Ammon's horn (tissue), 1 donor: ENCODE results near the gene CTDNEP1.
"Not testable (repeated sequence)": the region's sequence is repeated elsewhere in the genome, so short reads cannot be mapped to it uniquely, and the experiment has no call there.

Experiments
- DNase-seq: peaks from one replicate; pipeline ENCODE4 v3.0.0-alpha.2; 2016; ENCODE audit warnings: low spot score

Gene CTDNEP1

GRCh38 chr17:7248796-7249195, 2.7 kb downstream of the CTDNEP1 start:
- DNase-seq = no peak

- DNase-seq = no peak
These were observed 4.8 kb downstream of the CTDNEP1 start for GRCh38 chr17:7246779-7247178.

GRCh38 chr17:7243838-7244237, 7.7 kb downstream of the CTDNEP1 start:
- DNase-seq = not testable (repeated sequence)

GRCh38 chr17:7243453-7243729, 8.1 kb downstream of the CTDNEP1 start:
- DNase-seq = no peak

- DNase-seq = peak; percentile 95
These were observed 8.6 kb downstream of the CTDNEP1 start for GRCh38 chr17:7242717-7243452.

GRCh38 chr17:7241783-7242716, 9.5 kb downstream of the CTDNEP1 start, which contains the start of gene GABARAP:
GABARAP (minus strand) TSS chr17:7242449; CDS start chr17:7242330, 119 bp downstream.
- peak; percentile 97 for DNase-seq

- no peak for DNase-seq
These were observed 10.3 kb downstream of the CTDNEP1 start for GRCh38 chr17:7241090-7241733.

GRCh38 chr17:7240375-7240774, 11.2 kb downstream of the CTDNEP1 start:
- peak; percentile 70 for DNase-seq

- DNase-seq = peak; percentile 100
These were observed 12.2 kb downstream of the CTDNEP1 start, which contains the start of gene PHF23 for GRCh38 chr17:7239091-7240027. PHF23 (minus strand) TSS chr17:7239457; CDS start chr17:7239279, 178 bp downstream.

GRCh38 chr17:7238420-7239090, 13.0 kb downstream of the CTDNEP1 start:
- DNase-seq = no peak

GRCh38 chr17:7237761-7238419, 13.6 kb downstream of the CTDNEP1 start:
- DNase-seq = no peak

GRCh38 chr17:7237266-7237760, 14.2 kb downstream of the CTDNEP1 start:
- DNase-seq = no peak

- DNase-seq = no peak
These were observed 14.7 kb downstream of the CTDNEP1 start for GRCh38 chr17:7236808-7237207.

- no peak for DNase-seq
These were observed 15.6 kb downstream of the CTDNEP1 start for GRCh38 chr17:7235693-7236665.

- DNase-seq = peak; percentile 98
These were observed 17.2 kb downstream of the CTDNEP1 start, which contains the start of gene DVL2 for GRCh38 chr17:7234083-7234951. DVL2 (minus strand) TSS chr17:7234517; CDS start chr17:7234262, 255 bp downstream.

- no peak for DNase-seq
These were observed 17.8 kb downstream of the CTDNEP1 start for GRCh38 chr17:7233701-7234082.

GRCh38 chr17:7232114-7232513, 19.4 kb downstream of the CTDNEP1 start:
- no peak for DNase-seq

- DNase-seq = no peak
These were observed 22.0 kb downstream of the CTDNEP1 start for GRCh38 chr17:7229504-7229903.
